HG02938 (cell line): Measurements from ENCODE around the gene ZNF507.

Experiments used
- ATAC-seq: cut with Tn5 transposase; IDR thresholded peaks from one replicate; pipeline ENCODE4 v1.9.1; 2021; ENCODE audit warnings: mild to moderate bottlenecking, moderate library complexity; ENCODE audit not compliant: unreplicated experiment

The ZNF507 gene

DNA sequence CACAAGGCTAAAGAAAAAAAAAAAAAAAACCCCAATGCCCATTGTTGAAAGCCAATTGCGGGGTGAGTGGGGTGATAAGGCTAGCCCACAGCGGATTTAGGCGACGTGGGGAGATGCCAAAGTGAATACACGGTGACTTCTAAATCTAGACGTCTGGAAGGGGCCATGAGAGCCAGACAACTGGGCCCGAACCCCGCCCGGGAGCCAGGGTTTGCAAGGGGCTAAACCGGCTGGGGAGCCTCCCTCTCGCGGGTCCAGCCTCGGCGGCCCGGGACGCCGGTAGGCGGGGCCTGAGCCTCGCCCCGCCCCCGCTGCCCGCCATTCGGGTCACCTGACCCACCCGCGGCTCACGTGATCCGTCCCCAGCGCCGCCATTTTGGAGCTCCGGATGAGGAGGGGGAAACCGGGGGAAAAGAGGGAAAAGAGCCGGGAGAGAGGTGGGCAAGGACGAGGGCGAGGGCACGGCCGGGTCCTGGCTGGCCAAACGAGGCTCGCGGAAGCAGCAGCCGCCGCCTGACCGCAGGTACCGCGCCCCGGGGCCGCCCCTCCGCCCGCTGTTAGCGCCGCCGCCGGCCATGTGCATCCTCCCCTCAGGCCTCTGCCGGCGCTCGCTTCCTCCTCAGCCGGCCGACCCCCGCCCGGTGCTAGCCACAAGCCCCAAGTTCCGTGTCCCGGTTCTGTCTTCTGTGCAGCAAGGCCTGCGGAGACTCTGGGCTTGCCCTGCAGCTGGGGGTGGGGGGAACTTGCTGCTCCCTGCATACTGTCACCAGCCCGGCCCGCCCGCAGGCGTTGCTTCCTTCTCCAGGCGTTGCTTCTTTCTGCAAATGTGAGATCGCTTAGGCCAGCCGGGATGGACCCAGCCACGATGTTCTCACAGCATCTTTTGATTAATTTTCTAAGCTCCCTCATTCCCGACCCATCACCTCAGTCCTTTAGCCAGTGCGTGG, at the start of gene ZNF507:
Gene ZNF507 (plus strand): TSS at position 350 of the 947 bp plus-strand sequence. CDS start 7,221 bp downstream, outside the sequence.
- ATAC-seq, result peak; percentile 77

GRCh38 chr19:32296694-32297093, 48.7 kb upstream of the ZNF507 start:
- no peak for ATAC-seq

DNA sequence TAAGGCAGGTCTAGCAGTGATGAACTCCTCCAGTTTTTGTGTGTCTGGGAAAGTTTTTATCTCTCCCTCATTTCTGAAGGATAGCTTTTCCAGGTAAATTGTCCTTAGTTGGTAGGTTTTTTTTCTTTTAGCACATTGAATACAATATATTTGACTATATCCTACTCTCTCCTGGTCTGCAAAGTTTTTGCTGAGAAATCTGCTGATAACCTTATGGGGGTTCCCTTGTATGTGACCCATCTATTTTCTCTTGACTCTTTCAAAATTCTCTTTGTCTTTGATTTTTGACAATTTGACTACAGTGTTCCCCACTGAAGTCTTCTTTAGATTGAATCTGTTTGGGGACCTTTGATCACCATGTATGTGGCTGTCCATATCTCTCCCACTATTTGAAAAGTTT, 42.6 kb upstream of the ZNF507 start:
- ATAC-seq, result no peak

DNA sequence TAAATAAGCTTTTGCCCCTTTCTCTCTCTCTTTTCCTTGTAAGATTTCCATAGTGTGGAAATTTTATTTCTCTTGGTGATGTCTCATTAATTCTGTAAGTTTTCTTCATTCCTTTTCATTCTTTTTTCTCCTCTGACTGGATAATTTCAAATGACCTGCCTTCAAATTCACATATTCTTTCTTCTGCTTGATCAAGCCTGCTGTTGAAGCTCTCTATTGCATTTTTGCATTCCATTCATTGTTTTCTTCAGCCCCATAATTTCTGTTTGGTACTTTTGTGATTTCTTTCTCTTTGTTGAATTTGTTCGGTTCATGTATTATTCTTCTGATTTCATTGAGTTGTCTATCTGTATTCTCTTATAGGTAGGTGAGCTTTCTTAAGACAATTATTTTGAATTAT, 42.2 kb upstream of the ZNF507 start:
- no peak for ATAC-seq

- ATAC-seq, result no peak
Measured at GRCh38 chr19:32307591-32307990, 37.8 kb upstream of the ZNF507 start.

- ATAC-seq, result no peak
Measured at GRCh38 chr19:32308431-32309077, 36.9 kb upstream of the ZNF507 start.

DNA sequence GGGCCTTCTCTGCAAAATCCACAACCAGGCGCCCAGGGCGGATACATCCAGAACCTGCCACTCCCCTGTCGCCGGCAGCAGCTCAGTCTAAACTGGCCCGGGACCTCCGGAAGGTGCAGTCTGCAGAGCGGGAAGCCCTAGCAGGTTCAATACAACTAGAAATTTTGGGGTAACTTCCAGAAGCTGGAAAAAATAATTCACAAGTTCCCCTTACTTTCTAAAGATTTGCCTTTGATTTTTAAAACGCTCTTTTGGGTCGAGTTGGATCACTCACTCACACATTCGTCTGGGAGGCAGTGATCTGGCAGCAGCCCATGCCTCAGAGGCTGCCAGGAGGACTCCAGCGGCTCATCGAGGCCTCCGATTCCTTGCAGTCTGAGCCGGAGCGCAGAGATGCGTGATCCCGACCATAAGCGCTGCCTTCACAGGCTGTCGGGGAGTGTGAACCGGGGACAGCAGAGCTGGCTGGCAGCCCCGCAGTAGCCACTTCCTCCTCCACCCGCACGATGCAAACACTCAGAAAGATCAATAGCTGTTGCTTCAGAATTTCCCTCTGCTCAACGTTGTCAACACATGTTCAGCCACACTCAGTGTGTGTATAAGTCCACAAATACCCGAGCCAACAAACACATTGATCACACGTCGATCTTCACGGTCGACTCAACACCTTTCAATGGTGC, 35.6 kb upstream of the ZNF507 start:
- ATAC-seq, result no peak

DNA sequence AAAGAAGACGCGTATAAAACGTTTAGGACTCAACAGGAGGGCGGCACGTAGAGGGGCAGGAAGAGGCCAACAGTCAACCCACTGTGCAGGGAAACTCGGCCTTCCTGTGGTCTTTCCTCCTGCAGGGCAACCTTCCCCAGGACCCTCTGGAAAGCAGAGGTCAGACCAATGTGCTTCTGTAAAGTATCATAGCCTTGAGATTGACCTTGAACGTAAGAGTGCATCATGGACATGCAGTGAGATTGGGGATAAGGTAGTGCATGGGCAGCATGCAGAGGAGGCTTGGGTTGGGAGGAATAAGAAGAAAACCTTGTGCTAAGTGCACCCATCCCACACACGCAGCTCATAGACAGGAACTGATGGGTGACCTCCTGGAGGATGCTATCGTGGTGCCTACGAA, 34.0 kb upstream of the ZNF507 start:
- ATAC-seq, result no peak

GRCh38 chr19:32313569-32314265, 31.7 kb upstream of the ZNF507 start:
- ATAC-seq, result no peak

- no peak for ATAC-seq
Measured at GRCh38 chr19:32316034-32316433, 29.4 kb upstream of the ZNF507 start.

- no peak for ATAC-seq
Measured at GRCh38 chr19:32317086-32317485, 28.3 kb upstream of the ZNF507 start.

GRCh38 chr19:32318884-32319520, 26.4 kb upstream of the ZNF507 start:
- ATAC-seq, result no peak

- no peak for ATAC-seq
Measured at GRCh38 chr19:32322541-32322940, 22.9 kb upstream of the ZNF507 start.

DNA sequence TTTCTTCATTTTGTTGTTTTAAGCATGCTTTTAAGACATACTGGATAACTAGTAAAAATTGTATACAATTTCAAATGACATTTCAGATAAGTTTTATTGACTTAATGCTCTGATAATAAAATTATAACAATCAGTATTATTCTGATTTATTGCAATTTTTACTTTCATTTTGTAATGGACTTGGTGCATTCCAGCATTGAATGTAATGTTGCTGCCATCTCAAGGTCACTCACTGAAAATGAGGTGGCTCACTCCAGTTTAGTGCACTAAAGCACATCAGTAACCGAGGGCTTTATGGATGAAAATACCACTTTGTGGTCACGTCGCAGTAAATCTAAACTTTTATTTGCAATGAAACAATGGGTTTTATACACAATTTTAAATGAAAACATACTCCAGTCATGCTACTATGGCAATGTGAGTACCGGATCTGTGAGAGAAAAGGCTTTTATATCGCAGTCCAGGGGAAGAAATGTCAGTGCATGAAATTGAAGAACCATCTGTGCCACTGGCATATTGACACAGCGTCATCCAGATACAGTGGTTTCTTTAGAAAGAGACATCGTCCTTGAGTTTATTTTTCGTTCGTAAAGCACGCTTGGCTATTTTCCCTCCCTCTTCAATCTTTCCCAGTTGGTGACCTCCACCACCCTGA, 20.7 kb upstream of the ZNF507 start:
- ATAC-seq, result no peak

DNA sequence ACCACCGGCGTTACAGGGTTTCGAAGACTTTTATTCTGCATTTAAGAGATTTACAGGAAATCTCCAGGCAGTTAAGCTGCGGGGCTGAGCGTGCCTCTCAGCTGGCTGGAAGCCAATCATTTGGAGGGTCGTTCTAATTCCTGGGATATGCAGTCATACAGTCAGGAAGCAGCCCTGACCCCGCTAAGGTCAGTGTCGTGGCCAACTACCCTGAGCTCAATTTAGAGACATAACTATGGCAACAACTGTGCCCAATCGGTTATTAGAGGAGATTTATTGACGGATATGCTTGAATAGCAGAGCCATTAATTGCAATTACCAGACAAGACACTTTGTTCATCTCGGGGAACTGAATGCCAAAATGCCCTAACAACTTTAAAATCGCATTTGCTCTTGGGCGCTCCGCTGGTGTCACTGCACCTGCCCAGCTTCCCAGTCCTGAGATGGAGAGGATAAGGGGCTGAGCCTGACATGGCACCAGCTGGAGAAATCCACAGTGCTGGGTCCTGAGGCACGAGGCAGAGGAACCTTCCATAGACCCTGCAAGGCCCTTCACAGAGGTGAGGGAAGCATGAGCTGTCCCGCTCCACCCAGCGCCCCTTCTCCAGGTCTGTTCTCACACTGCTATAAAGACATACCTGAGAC, 15.1 kb upstream of the ZNF507 start:
- no peak for ATAC-seq

DNA sequence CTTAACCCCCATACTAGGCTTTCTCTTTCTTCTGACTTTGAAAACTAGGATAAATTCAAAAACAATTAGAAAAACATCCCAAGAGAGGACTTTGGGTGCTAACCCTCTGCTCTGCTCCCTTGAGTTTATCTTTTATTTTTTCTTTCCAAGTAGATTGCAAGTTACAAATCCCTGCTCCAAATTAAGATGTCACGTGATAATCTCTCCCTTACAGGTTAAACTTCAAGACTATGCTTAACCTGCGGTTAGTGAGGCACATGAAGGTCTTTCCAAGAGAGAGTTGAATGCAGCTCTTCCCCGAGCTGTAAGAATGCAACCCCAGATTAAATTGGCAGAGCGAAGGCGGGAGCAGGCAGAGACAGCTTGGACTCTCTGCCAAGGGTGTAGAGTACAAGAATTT, 12.2 kb upstream of the ZNF507 start:
- ATAC-seq, result no peak

DNA sequence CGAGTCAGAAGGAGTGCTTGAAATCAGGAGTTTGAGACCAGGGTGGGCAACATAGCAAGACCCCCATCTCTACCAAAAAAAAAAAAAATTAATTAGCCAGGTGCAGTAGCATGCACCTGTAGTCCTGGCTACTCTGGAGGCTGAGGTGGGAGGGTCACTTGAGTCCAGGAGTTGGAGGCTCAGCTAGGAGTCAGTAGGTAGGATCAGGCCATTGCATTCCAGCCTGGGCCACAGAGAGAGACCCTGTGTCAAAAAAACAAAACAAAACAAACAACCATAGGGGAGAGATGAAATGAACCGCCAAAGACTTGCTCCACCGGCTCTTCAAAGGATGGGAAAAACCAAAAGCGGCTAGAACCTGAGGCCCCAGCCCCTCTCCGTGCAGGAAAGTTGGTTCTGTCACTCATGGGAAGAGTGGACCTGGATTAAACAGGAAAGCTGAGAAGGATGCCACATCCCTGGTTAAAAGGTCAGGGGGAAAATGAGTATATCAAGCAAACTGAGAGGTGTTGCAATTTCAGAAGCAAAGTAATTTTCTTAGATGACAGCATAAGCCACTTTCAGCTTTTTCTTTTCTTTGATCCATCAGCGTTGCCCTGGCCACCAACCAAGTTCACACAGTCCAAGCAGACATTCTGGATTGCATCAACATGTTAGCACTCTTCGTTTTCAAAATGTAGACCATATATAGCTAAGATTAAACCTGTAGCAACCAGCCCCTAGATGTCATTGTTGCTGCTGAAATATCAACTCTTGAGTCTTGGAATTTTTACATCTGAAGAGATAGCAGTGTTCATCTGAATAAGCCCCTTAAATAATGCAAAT, 8.9 kb upstream of the ZNF507 start:
- no peak for ATAC-seq

DNA sequence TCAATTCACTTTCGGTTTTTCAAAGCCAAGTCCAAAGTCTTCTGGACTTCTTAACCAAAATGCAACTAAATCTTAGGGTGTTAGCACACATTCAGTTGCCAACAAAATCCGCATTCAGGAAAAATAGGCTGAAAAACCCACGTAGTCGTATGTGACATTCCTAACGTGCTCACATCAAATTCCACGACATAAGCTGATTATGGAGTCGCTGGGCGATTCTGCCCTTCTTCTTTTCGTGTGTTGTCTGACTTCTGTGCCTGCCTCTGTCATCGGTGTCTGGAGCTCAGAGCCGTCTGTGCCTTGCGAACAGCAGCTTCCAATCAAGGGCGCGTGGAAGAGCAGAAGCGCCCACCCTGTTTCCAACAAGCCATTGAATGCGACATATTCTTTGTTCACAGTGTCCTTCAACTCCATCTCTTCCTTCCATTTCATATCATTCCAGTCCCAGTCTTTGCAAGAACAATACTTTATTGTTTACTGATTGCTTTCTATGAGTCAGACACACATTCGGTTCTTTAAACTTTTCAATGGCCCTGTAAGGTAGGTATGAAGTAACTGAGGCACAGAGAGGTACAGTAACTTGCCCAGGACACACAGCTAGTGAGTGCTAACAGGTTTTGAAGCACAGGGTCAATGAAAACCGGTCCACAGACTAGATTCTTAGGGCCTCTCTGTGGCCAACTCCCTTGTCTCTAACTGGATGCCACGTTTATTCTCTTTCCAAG, 8.2 kb upstream of the ZNF507 start:
- ATAC-seq, result no peak
